SK-N-SH (cell line): ENCODE results near the gene NDUFB11.

ENCODE experiments used
- FOXJ3 ChIP-seq: sonication (generic); formaldehyde crosslinking; IDR thresholded peaks from 2 replicates; pipeline ENCODE4 v1.5.1; 2020; ENCODE audit warnings: mild to moderate bottlenecking, missing genetic modification reagents
- MXI1 ChIP-seq: IDR thresholded peaks from 2 replicates; pipeline ENCODE4 v1.6.1; 2012; ENCODE audit warnings: mild to moderate bottlenecking, low read depth, low read length, improper control_type of control experiment
- NRF1 ChIP-seq: IDR thresholded peaks from 2 replicates; pipeline ENCODE4 v1.6.1; 2012; ENCODE audit warnings: low read depth, mild to moderate bottlenecking, low read length
- TCF12 ChIP-seq: IDR thresholded peaks from 2 replicates; pipeline ENCODE4 v1.4.0; 2012
- YY1 ChIP-seq: IDR thresholded peaks from 2 replicates; pipeline ENCODE4 v1.4.0; 2012; ENCODE audit warnings: low read depth, mild to moderate bottlenecking
- TF ChIP-seq, protein P1 (sequence below): fragments of 200-600 bp; sonication (generic); IDR thresholded peaks from 2 replicates; pipeline ENCODE4 v1.6.1; 2017; ENCODE audit warnings: antibody characterized with exemption, mild to moderate bottlenecking, moderate library complexity
- TF ChIP-seq, protein P2 (sequence below): IDR thresholded peaks from 2 replicates; pipeline ENCODE4 v1.4.0; 2012; ENCODE audit warnings: low read depth, borderline replicate concordance
- TF ChIP-seq, protein P3 (sequence below): IDR thresholded peaks from 2 replicates; pipeline ENCODE4; 2012

DNA sequence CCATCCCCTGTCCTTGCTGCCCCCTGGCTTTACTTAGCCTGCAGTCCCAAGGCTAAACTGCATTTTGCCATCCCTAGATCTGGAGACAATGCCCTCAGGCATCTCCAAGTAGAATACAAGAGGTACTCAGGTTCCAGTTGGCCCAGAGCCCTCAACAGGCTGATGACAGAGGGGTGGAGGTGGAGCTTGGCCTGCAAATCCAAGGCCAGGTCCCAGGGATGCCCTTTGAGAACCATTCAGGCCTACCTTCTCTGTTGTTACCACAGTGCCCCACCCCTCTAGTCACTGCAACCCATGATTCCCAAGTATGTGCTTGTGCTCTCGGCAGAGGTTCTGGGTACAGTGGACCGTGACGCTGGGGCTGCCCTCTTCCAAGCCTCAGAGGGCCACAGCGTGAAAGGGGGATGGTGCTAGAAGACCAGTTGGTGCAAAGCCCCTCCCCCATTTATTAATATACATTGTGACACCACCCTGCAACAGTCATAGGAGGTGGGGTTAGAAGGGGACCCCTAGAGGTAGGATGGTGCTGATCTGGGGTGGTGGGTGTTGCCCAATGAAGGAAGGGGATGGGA, 42.7 kb upstream of the NDUFB11 start:
- TF ChIP-seq, protein P1, sequence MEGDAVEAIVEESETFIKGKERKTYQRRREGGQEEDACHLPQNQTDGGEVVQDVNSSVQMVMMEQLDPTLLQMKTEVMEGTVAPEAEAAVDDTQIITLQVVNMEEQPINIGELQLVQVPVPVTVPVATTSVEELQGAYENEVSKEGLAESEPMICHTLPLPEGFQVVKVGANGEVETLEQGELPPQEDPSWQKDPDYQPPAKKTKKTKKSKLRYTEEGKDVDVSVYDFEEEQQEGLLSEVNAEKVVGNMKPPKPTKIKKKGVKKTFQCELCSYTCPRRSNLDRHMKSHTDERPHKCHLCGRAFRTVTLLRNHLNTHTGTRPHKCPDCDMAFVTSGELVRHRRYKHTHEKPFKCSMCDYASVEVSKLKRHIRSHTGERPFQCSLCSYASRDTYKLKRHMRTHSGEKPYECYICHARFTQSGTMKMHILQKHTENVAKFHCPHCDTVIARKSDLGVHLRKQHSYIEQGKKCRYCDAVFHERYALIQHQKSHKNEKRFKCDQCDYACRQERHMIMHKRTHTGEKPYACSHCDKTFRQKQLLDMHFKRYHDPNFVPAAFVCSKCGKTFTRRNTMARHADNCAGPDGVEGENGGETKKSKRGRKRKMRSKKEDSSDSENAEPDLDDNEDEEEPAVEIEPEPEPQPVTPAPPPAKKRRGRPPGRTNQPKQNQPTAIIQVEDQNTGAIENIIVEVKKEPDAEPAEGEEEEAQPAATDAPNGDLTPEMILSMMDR, result no peak
- TF ChIP-seq, protein P2, sequence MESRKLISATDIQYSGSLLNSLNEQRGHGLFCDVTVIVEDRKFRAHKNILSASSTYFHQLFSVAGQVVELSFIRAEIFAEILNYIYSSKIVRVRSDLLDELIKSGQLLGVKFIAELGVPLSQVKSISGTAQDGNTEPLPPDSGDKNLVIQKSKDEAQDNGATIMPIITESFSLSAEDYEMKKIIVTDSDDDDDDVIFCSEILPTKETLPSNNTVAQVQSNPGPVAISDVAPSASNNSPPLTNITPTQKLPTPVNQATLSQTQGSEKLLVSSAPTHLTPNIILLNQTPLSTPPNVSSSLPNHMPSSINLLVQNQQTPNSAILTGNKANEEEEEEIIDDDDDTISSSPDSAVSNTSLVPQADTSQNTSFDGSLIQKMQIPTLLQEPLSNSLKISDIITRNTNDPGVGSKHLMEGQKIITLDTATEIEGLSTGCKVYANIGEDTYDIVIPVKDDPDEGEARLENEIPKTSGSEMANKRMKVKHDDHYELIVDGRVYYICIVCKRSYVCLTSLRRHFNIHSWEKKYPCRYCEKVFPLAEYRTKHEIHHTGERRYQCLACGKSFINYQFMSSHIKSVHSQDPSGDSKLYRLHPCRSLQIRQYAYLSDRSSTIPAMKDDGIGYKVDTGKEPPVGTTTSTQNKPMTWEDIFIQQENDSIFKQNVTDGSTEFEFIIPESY, result no peak
- TF ChIP-seq FOXJ3 (CRISPR knock-in tag), result no peak
- TF ChIP-seq YY1, result no peak
- no peak for TF ChIP-seq MXI1
- no peak for TF ChIP-seq NRF1
- TF ChIP-seq, protein P3, sequence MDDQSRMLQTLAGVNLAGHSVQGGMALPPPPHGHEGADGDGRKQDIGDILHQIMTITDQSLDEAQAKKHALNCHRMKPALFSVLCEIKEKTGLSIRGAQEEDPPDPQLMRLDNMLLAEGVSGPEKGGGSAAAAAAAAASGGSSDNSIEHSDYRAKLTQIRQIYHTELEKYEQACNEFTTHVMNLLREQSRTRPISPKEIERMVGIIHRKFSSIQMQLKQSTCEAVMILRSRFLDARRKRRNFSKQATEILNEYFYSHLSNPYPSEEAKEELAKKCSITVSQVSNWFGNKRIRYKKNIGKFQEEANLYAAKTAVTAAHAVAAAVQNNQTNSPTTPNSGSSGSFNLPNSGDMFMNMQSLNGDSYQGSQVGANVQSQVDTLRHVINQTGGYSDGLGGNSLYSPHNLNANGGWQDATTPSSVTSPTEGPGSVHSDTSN, result no peak
- TF ChIP-seq TCF12, result no peak
